Breast epithelium (tissue), 4 donors: Measurements from ENCODE around the gene DDX3Y. TPM values are rescaled to one million over a fixed set of nuclear protein-coding genes. Genes with fewer than 3 reads are reported as not detected.

ENCODE experiments used
- DNase-seq, 2 donors: peaks; one replicate each; pipeline ENCODE4 v3.0.0-alpha.2; 2019; ENCODE audit warnings: low spot score in 2 of 2
- H3K27ac ChIP-seq, 2 donors: fragments of 200-600 bp; sonication (generic) in 1 of 2; one replicate each; pipeline ENCODE4 v1.5.1; 2016 to 2019; ENCODE audit warnings: mild to moderate bottlenecking in 1 of 2
- H3K27me3 ChIP-seq, 2 donors: fragments of 200-600 bp; sonication (generic) in 1 of 2; one replicate each; pipeline versions ENCODE4 v1.5.1 to v1.6.0; 2017 to 2019; ENCODE audit warnings: control low read depth in 1 of 2, mild to moderate bottlenecking in 1 of 2
- H3K36me3 ChIP-seq: fragments of 200-600 bp; one replicate; pipeline ENCODE4 v1.5.1; 2019
- H3K4me1 ChIP-seq, 2 donors: fragments of 200-600 bp; sonication (generic); one replicate each; pipeline ENCODE4 v1.5.1; 2016 to 2019; ENCODE audit warnings: control low read depth in 1 of 2
- H3K4me3 ChIP-seq, 3 donors: fragments of 200-600 bp; sonication (generic); 1 replicate in 2 of 3; 2 replicates in 1 of 3; pipeline ENCODE4 v1.5.1; 2016 to 2019; ENCODE audit warnings: mild to moderate bottlenecking in 3 of 3, moderate library complexity in 2 of 3
- H3K9me3 ChIP-seq, 2 donors: fragments of 200-600 bp; sonication (generic) in 1 of 2; one replicate each; pipeline ENCODE4 v1.5.1; 2016 to 2019; ENCODE audit warnings: control low read depth in 1 of 2
- POLR2A ChIP-seq: fragments of 450-650 bp; IDR thresholded peaks from one replicate; pipeline ENCODE4 v1.6.1; 2016; ENCODE audit warnings: antibody characterized with exemption, mild to moderate bottlenecking, moderate library complexity
- POLR2AphosphoS5 ChIP-seq, 3 donors: sonication (generic); formaldehyde crosslinking; IDR thresholded peaks; one replicate each; pipeline ENCODE4 v1.6.1; 2017; ENCODE audit warnings: antibody characterized with exemption in 3 of 3
- intact Hi-C: fragments of 100-400 bp; cut with DNase I; formaldehyde crosslinking; loops from one replicate; pipeline ENCODE4 v1.15.1; 2023; ENCODE audit warnings: low total_unique reads
- total RNA-seq, 3 donors: library from RNA; depleted of rRNA; stranded (reverse); fragments of >200 nt; gene quantifications; one replicate each; pipeline ENCODE4 v1.1.0, GENCODE V29; 2016
- TF ChIP-seq, protein P1 (sequence below), 3 donors: fragments of 450-650 bp; IDR thresholded peaks; one replicate each; pipeline ENCODE4 v1.5.1; 2016 to 2017; ENCODE audit warnings: antibody characterized with exemption in 3 of 3, mild to moderate bottlenecking in 3 of 3, moderate library complexity in 3 of 3

Gene DDX3Y
- total RNA-seq, 3 donors from 2014 or later: under 0.01 to 113 TPM; not detected in 1

GRCh38 chrY:12905517-12905872, 827 bp downstream of the DDX3Y start:
- no peaks in the 10 kb centered on the region for H3K36me3 ChIP-seq
- DNase-seq: peak in 1 of 2 donors; percentile 57
- intact Hi-C loops: no loop called here

DNA sequence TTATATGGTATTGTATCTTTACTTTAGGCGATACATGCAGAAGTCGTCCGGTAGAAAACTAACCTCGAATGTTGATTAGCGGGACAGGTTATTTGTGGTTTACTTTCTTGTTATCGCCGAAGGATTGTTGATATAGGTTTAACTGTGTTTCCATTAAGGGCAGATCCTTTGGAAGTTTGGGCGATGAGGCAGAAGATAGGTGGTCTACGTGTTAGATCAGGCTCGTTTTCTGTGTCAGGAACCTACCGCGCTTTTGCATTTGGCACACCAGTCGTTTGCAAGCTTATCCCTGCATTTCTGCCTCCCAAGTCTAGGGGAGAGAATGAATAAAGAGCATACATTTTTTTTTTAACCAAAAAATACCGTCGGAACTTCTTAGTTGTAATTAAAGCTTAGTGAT, 1.2 kb downstream of the DDX3Y start:
- no peak overlapping the region for H3K27ac ChIP-seq
- H3K27me3 ChIP-seq: no peaks in the 10 kb centered on the region
- H3K9me3 ChIP-seq: no peaks in the 10 kb centered on the region
- intact Hi-C loops: no loop called here
- H3K4me1 ChIP-seq: no peaks in the 10 kb centered on the region
- DNase-seq: no peak
- no peaks in the 10 kb centered on the region for H3K36me3 ChIP-seq
- TF ChIP-seq POLR2A: no peak
- TF ChIP-seq POLR2AphosphoS5 (IDR thresholded peaks at IDR 0.05): no peak
- TF ChIP-seq, protein P1, sequence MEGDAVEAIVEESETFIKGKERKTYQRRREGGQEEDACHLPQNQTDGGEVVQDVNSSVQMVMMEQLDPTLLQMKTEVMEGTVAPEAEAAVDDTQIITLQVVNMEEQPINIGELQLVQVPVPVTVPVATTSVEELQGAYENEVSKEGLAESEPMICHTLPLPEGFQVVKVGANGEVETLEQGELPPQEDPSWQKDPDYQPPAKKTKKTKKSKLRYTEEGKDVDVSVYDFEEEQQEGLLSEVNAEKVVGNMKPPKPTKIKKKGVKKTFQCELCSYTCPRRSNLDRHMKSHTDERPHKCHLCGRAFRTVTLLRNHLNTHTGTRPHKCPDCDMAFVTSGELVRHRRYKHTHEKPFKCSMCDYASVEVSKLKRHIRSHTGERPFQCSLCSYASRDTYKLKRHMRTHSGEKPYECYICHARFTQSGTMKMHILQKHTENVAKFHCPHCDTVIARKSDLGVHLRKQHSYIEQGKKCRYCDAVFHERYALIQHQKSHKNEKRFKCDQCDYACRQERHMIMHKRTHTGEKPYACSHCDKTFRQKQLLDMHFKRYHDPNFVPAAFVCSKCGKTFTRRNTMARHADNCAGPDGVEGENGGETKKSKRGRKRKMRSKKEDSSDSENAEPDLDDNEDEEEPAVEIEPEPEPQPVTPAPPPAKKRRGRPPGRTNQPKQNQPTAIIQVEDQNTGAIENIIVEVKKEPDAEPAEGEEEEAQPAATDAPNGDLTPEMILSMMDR (IDR thresholded peaks at IDR 0.05): no peak
- peak overlapping the region in 1 of 3 donors; percentile 63 for H3K4me3 ChIP-seq

More at GRCh38 chrY:12905517-12905872, 827 bp downstream of the DDX3Y start:
- H3K27me3 ChIP-seq: no peaks in the 10 kb centered on the region
- H3K4me1 ChIP-seq: no peaks in the 10 kb centered on the region
- peak overlapping the region in 1 of 3 donors; percentile 63 for H3K4me3 ChIP-seq
- H3K9me3 ChIP-seq: no peaks in the 10 kb centered on the region
- TF ChIP-seq, protein P1 (IDR thresholded peaks at IDR 0.05): no peak
- TF ChIP-seq POLR2AphosphoS5 (IDR thresholded peaks at IDR 0.05) (peak in 1 of 3 donors; percentile 46), POLR2A (no peak)
- no peak overlapping the region for H3K27ac ChIP-seq

- TF ChIP-seq, protein P1 (IDR thresholded peaks at IDR 0.05): no peak
- H3K27ac ChIP-seq: no peak overlapping the region
Measured at GRCh38 chrY:12913541-12913940, 8.9 kb downstream of the DDX3Y start.

GRCh38 chrY:12928043-12928442, 23.4 kb downstream of the DDX3Y start:
- Histone ChIP-seq H3K4me3 (no peak overlapping the region), H3K27ac (no peak overlapping the region), H3K4me1 (no peaks in the 10 kb centered on the region), H3K27me3 (no peaks in the 10 kb centered on the region), H3K36me3 (no peaks in the 10 kb centered on the region), H3K9me3 (no peaks in the 10 kb centered on the region)
- TF ChIP-seq, protein P1 (IDR thresholded peaks at IDR 0.05): no peak
- no peak for TF ChIP-seq POLR2AphosphoS5 (IDR thresholded peaks at IDR 0.05)
- TF ChIP-seq POLR2A: no peak
- intact Hi-C loops: no loop called here
- no peak for DNase-seq

More at GRCh38 chrY:12913541-12913940, 8.9 kb downstream of the DDX3Y start:
- Histone ChIP-seq H3K4me1 (no peaks in the 10 kb centered on the region), H3K4me3 (no peak overlapping the region), H3K27me3 (no peaks in the 10 kb centered on the region), H3K36me3 (no peaks in the 10 kb centered on the region), H3K9me3 (no peaks in the 10 kb centered on the region)
- intact Hi-C loops: no loop called here
- no peak for DNase-seq

DNA sequence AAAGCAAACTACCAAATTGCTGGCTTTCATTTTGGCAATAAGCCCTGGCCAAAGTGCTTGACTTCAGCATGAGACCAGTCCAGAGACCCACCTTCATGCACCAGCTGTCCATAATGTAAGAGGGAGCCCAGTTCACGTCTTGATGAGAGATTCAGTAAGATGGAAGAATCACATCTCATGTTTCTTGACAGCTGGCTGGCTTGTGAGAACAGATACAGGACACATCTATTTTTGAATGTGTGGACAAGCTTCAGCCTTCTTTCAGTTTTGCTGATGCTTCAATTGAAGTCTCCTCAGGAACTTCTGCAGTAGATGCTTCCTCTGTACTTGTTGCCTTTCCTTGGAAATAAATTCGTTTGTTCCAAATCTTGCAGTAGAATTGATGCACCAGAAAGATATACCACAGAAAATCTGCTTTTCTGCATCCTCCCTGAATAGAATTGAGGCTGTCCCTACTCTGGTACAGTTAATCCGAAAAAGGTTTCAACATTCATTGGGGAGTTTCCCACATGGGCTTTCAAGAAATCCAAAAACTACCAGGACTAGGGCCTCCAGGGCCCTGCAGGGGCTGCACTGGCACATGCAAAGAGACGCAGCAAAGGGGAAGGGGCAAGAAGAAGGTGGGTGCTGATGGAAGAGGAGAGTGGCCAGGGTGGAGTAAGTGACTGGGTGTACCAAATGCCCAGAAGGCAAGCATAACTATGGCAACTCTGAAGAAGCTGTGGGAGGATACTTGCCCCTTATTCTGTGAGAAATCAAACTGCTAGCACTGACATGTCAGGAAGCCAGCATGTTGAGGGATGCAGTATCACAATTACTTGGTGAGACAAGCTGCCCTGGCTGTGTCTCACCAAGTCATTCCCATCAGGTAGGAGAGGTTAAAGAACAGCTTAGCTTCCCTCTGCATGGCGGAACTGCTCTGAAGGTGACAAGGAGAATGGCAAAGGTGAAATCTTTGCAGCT, 37.3 kb downstream of the DDX3Y start:
- Histone ChIP-seq H3K4me3 (no peak overlapping the region), H3K9me3 (no peaks in the 10 kb centered on the region)
- TF ChIP-seq, protein P1 (IDR thresholded peaks at IDR 0.05): no peak
- TF ChIP-seq POLR2AphosphoS5 (IDR thresholded peaks at IDR 0.05) (no peak), POLR2A (no peak)

More for the DNA sequence above, 37.3 kb downstream of the DDX3Y start:
- intact Hi-C loops: no loop called here
- Histone ChIP-seq H3K36me3 (no peaks in the 10 kb centered on the region), H3K27me3 (no peaks in the 10 kb centered on the region), H3K27ac (no peak overlapping the region), H3K4me1 (no peaks in the 10 kb centered on the region)
- DNase-seq: no peak
